NB4 (cell line): ENCODE data around the gene CAPN14.

Source experiments
- DNase-seq: peaks from one replicate; pipeline ENCODE4 v3.0.0; 2010; ENCODE audit warnings: low read depth
- H3K4me3 ChIP-seq: one replicate; pipeline ENCODE4 v1.5.1; 2011; ENCODE audit warnings: mild to moderate bottlenecking, low read depth, low read length, moderate library complexity
- CTCF ChIP-seq: IDR thresholded peaks from one replicate; pipeline ENCODE4 v1.5.1; 2012; ENCODE audit warnings: low read depth, low read length
- MAX ChIP-seq: IDR thresholded peaks from 2 replicates; pipeline ENCODE4 v1.6.1; 2011; ENCODE audit warnings: low read depth, low read length
- MYC ChIP-seq: IDR thresholded peaks from 2 replicates; pipeline ENCODE4 v1.6.1; 2011; ENCODE audit warnings: low read depth, low read length
- POLR2A ChIP-seq: IDR thresholded peaks from 2 replicates; pipeline ENCODE4 v1.6.1; 2011; ENCODE audit warnings: mild to moderate bottlenecking; ENCODE audit not compliant: insufficient read length; ENCODE audit errors: extremely low read depth

The CAPN14 gene

GRCh38 chr2:31200972-31201371 is 16.3 kb downstream of the CAPN14 start:
- DNase-seq, result no peak
- H3K4me3 ChIP-seq, result no peak overlapping the region
- TF ChIP-seq POLR2A (no peak), MYC (no peak), MAX (no peak), CTCF (no peak)

- DNase-seq, result no peak
- no peak overlapping the region for H3K4me3 ChIP-seq
- TF ChIP-seq POLR2A, result no peak
- TF ChIP-seq MYC, result no peak
- TF ChIP-seq MAX, result no peak
- TF ChIP-seq CTCF, result no peak
Observed at GRCh38 chr2:31199206-31199605, 18.1 kb downstream of the CAPN14 start.

- TF ChIP-seq POLR2A (no peak), CTCF (no peak), MAX (no peak), MYC (no peak)
- DNase-seq, result no peak
Observed at GRCh38 chr2:31197669-31198068, 19.6 kb downstream of the CAPN14 start.

GRCh38 chr2:31197166-31197565 is 20.1 kb downstream of the CAPN14 start:
- DNase-seq, result no peak
- TF ChIP-seq MYC (no peak), POLR2A (no peak), CTCF (no peak), MAX (no peak)
- H3K4me3 ChIP-seq, result no peak overlapping the region

More at GRCh38 chr2:31197669-31198068, 19.6 kb downstream of the CAPN14 start:
- no peak overlapping the region for H3K4me3 ChIP-seq

GRCh38 chr2:31196622-31197021 is 20.7 kb downstream of the CAPN14 start:
- TF ChIP-seq MAX, result no peak
- no peak for TF ChIP-seq CTCF
- TF ChIP-seq MYC, result no peak
- TF ChIP-seq POLR2A, result no peak
- no peak for DNase-seq
- H3K4me3 ChIP-seq, result no peak overlapping the region

- no peak overlapping the region for H3K4me3 ChIP-seq
- TF ChIP-seq POLR2A (no peak), MYC (no peak), CTCF (no peak), MAX (no peak)
- no peak for DNase-seq
Observed at GRCh38 chr2:31193806-31194205, 23.5 kb downstream of the CAPN14 start.
